Cerebellar nuclear complex (tissue), 1 donor: ENCODE data around the gene HBE1.
"Not testable (repeated sequence)": the region's sequence is repeated elsewhere in the genome, so short reads cannot be mapped to it uniquely, and the experiment has no call there.

ENCODE experiments used
- DNase-seq, 2 experiments: peaks; one replicate each; lab custom pipeline; 2025; lab: John Stamatoyannopoulos, UW

Gene HBE1

GRCh38 chr11:5269715-5270147 is at the start of gene HBE1:
TSS of gene HBE1 (minus strand) at chr11:5269945. CDS start at chr11:5269890, 55 bp downstream.
- no peak for DNase-seq

- DNase-seq, result no peak
These were observed 47.5 kb upstream of the HBE1 start for GRCh38 chr11:5317292-5317691.

GRCh38 chr11:5313326-5314023 is 43.7 kb upstream of the HBE1 start:
- not testable (repeated sequence) for DNase-seq

GRCh38 chr11:5310423-5310822 is 40.7 kb upstream of the HBE1 start:
- no peak for DNase-seq

GRCh38 chr11:5307256-5308019 is 37.7 kb upstream of the HBE1 start:
- no peak for DNase-seq

- DNase-seq, result no peak
These were observed 34.3 kb upstream of the HBE1 start for GRCh38 chr11:5304046-5304445.

GRCh38 chr11:5303626-5304025 is 33.9 kb upstream of the HBE1 start:
- no peak for DNase-seq

- DNase-seq, result no peak
These were observed 32.1 kb upstream of the HBE1 start, which contains the start of gene OR51B4 for GRCh38 chr11:5301846-5302245. TSS of gene OR51B4 (minus strand) at chr11:5301946. CDS start at chr11:5301946, 0 bp downstream.

- DNase-seq, result no peak
These were observed 30.5 kb upstream of the HBE1 start for GRCh38 chr11:5300251-5300650.

- no peak for DNase-seq
These were observed 28.7 kb upstream of the HBE1 start for GRCh38 chr11:5298451-5298850.

GRCh38 chr11:5297721-5298323 is 28.1 kb upstream of the HBE1 start:
- no peak for DNase-seq

- DNase-seq, result not testable (repeated sequence)
These were observed 24.7 kb upstream of the HBE1 start for GRCh38 chr11:5294342-5294995.

- DNase-seq, result no peak
These were observed 23.3 kb upstream of the HBE1 start for GRCh38 chr11:5293028-5293427.

GRCh38 chr11:5291207-5291838 is 21.6 kb upstream of the HBE1 start:
- DNase-seq, result no peak

GRCh38 chr11:5290106-5290505 is 20.4 kb upstream of the HBE1 start:
- DNase-seq, result no peak

GRCh38 chr11:5289696-5290095 is 20.0 kb upstream of the HBE1 start:
- no peak for DNase-seq

- DNase-seq, result no peak
These were observed 19.3 kb upstream of the HBE1 start for GRCh38 chr11:5288906-5289550.

- DNase-seq, result no peak
These were observed 18.6 kb upstream of the HBE1 start for GRCh38 chr11:5288108-5288905.

- no peak for DNase-seq
These were observed 17.2 kb upstream of the HBE1 start for GRCh38 chr11:5286901-5287300.

GRCh38 chr11:5286351-5286750 is 16.6 kb upstream of the HBE1 start:
- DNase-seq, result no peak
